Measurements from ENCODE around the gene PIWIL4.

GRCh38 chr11:94647926-94648325 is 80.8 kb downstream of the PIWIL4 start:
- TF ChIP-seq, protein P1, sequence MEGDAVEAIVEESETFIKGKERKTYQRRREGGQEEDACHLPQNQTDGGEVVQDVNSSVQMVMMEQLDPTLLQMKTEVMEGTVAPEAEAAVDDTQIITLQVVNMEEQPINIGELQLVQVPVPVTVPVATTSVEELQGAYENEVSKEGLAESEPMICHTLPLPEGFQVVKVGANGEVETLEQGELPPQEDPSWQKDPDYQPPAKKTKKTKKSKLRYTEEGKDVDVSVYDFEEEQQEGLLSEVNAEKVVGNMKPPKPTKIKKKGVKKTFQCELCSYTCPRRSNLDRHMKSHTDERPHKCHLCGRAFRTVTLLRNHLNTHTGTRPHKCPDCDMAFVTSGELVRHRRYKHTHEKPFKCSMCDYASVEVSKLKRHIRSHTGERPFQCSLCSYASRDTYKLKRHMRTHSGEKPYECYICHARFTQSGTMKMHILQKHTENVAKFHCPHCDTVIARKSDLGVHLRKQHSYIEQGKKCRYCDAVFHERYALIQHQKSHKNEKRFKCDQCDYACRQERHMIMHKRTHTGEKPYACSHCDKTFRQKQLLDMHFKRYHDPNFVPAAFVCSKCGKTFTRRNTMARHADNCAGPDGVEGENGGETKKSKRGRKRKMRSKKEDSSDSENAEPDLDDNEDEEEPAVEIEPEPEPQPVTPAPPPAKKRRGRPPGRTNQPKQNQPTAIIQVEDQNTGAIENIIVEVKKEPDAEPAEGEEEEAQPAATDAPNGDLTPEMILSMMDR (IDR thresholded peaks at IDR 0.05 in 8 of 11, conservative IDR thresholded peaks at IDR 0.05 in 3 of 11): no peak
- no peak for TF ChIP-seq POLR2A (IDR thresholded peaks at IDR 0.05)

Measured in spleen (tissue), 7 donors.